CD8-positive, alpha-beta memory T cell (primary cell): ENCODE results near the gene EPB41L4B. TPM values are rescaled to one million over a fixed set of nuclear protein-coding genes. Genes with fewer than 3 reads are reported as not detected.
"Not testable (repeated sequence)": the region's sequence is repeated elsewhere in the genome, so short reads cannot be mapped to it uniquely, and the experiment has no call there.

Source experiments
- CTCF ChIA-PET: fragments of 350-600 bp; sonication (Branson Sonifier 250); formaldehyde crosslinking; loops from one replicate; lab custom pipeline; 2021; ENCODE audit warnings: antibody characterized with exemption; lab: Charles Lee
- POLR2A ChIA-PET: fragments of 350-600 bp; sonication (Branson Sonifier 250); formaldehyde crosslinking; loops from one replicate; lab custom pipeline; 2021; ENCODE audit warnings: antibody characterized with exemption; lab: Charles Lee
- DNase-seq, 5 donors: peaks; one replicate each; pipeline versions ENCODE4 v3.0.0 to v3.0.0-alpha.2; 2020 to 2022; ENCODE audit warnings: mixed read lengths in 1 of 5
- H3K27ac ChIP-seq: one replicate; pipeline ENCODE4 v1.7.0; 2013; ENCODE audit warnings: low read depth, mild to moderate bottlenecking, low read length, moderate library complexity
- H3K27me3 ChIP-seq: 2 replicates; pipeline ENCODE4 v1.7.0; 2013; ENCODE audit warnings: low read length, mild to moderate bottlenecking; ENCODE audit not compliant: insufficient read depth, poor library complexity, severe bottlenecking
- H3K36me3 ChIP-seq: 2 replicates; pipeline ENCODE4 v1.7.0; 2013; ENCODE audit warnings: mild to moderate bottlenecking, low read length, moderate library complexity; ENCODE audit not compliant: insufficient read depth
- H3K4me1 ChIP-seq: 2 replicates; pipeline ENCODE4 v1.7.0; 2013; ENCODE audit warnings: mild to moderate bottlenecking, low read length, moderate library complexity; ENCODE audit not compliant: insufficient read depth
- H3K4me3 ChIP-seq: 2 replicates; pipeline ENCODE4 v1.7.0; 2013; ENCODE audit warnings: mild to moderate bottlenecking, low read length
- H3K9me3 ChIP-seq: 2 replicates; pipeline ENCODE4 v1.7.0; 2013; ENCODE audit warnings: mild to moderate bottlenecking, low read length
- H3K27ac Mint-ChIP-seq, 8 donors: one replicate each; pipeline ENCODE4 v1.8.0; 2020 to 2021; ENCODE audit warnings: mixed read lengths in 8 of 8, mild to moderate bottlenecking in 6 of 8, inconsistent platforms in 3 of 8, moderate library complexity in 3 of 8
- H3K27me3 Mint-ChIP-seq, 2 donors: one replicate each; pipeline ENCODE4 v1.8.0; 2020 to 2021; ENCODE audit warnings: mixed read lengths in 2 of 2, mild to moderate bottlenecking in 1 of 2, moderate library complexity in 1 of 2
- H3K36me3 Mint-ChIP-seq, 3 donors: one replicate each; pipeline ENCODE4 v1.8.0; 2020 to 2021; ENCODE audit warnings: mixed read lengths in 3 of 3, inconsistent platforms in 1 of 3, mild to moderate bottlenecking in 1 of 3
- H3K4me1 Mint-ChIP-seq, 3 donors: one replicate each; pipeline ENCODE4 v1.8.0; 2020 to 2021; ENCODE audit warnings: mixed read lengths in 3 of 3, inconsistent platforms in 1 of 3, mild to moderate bottlenecking in 1 of 3
- H3K4me3 Mint-ChIP-seq, 7 donors: one replicate each; pipeline ENCODE4 v1.8.0; 2020 to 2021; ENCODE audit warnings: mixed read lengths in 7 of 7, mild to moderate bottlenecking in 6 of 7, moderate library complexity in 4 of 7, inconsistent platforms in 2 of 7
- H3K9me3 Mint-ChIP-seq, 5 donors: one replicate each; pipeline ENCODE4 v1.8.0; 2020 to 2022; ENCODE audit warnings: mixed read lengths in 5 of 5, mild to moderate bottlenecking in 3 of 5, moderate library complexity in 2 of 5, inconsistent platforms in 1 of 5
- polyA plus RNA-seq: library from polyadenylated mRNA; unstranded; fragments of 300-500 nt; fragmentation: Illumina TruSeq; gene quantifications from one replicate; pipeline ENCODE4 v1.2.3, GENCODE V29; 2021
- total RNA-seq, 2 experiments: library from RNA; stranded (reverse); gene quantifications; one replicate each; pipeline ENCODE4 v1.2.3, GENCODE V29; 2021

EPB41L4B gene
- total and polyA plus RNA-seq, 3 experiments from 2014 or later = 0.35 to 0.44 TPM; not detected in 1

GRCh38 chr9:109346904-109347303 lies 26.0 kb upstream of the EPB41L4B start:
- Mint-ChIP-seq H3K4me1 (no peaks in the 10 kb centered on the region), H3K9me3 (no peaks in the 10 kb centered on the region), H3K27me3 (peaks cover 3 to 4% of the 10 kb centered on the region in 2 donors), H3K4me3 (no peak overlapping the region), H3K27ac (no peak overlapping the region), H3K36me3 (no peaks in the 10 kb centered on the region)
- ChIA-PET CTCF (no interaction called here), POLR2A (no interaction called here)
- Histone ChIP-seq H3K27ac (no peak overlapping the region), H3K4me1 (no peaks in the 10 kb centered on the region), H3K4me3 (no peak overlapping the region), H3K36me3 (no peaks in the 10 kb centered on the region), H3K27me3 (no peaks in the 10 kb centered on the region), H3K9me3 (no peaks in the 10 kb centered on the region)
- DNase-seq = no peak

- H3K27me3 Mint-ChIP-seq = peaks cover 0 to 1% of the 10 kb centered on the region in 2 donors
- Histone ChIP-seq H3K27ac (no peak overlapping the region), H3K4me1 (no peaks in the 10 kb centered on the region), H3K4me3 (no peak overlapping the region), H3K27me3 (no peaks in the 10 kb centered on the region), H3K9me3 (no peaks in the 10 kb centered on the region), H3K36me3 (no peaks in the 10 kb centered on the region)
- ChIA-PET POLR2A (no interaction called here), CTCF (no interaction called here)
- no peak overlapping the region for H3K4me3 Mint-ChIP-seq
- H3K9me3 Mint-ChIP-seq = no peaks in the 10 kb centered on the region
- H3K27ac Mint-ChIP-seq = no peak overlapping the region
- no peak for DNase-seq
- H3K4me1 Mint-ChIP-seq = no peaks in the 10 kb centered on the region
- H3K36me3 Mint-ChIP-seq = no peaks in the 10 kb centered on the region
These were observed 24.0 kb upstream of the EPB41L4B start for GRCh38 chr9:109344866-109345265.

GRCh38 chr9:109342878-109343277 lies 22.0 kb upstream of the EPB41L4B start:
- H3K4me1 Mint-ChIP-seq = no peaks in the 10 kb centered on the region
- H3K4me3 Mint-ChIP-seq = no peak overlapping the region
- H3K9me3 ChIP-seq = no peaks in the 10 kb centered on the region
- H3K36me3 ChIP-seq = no peaks in the 10 kb centered on the region
- no peak overlapping the region for H3K27ac Mint-ChIP-seq
- no peaks in the 10 kb centered on the region for H3K4me1 ChIP-seq
- no peaks in the 10 kb centered on the region for H3K27me3 ChIP-seq
- no peak overlapping the region for H3K27ac ChIP-seq
- H3K4me3 ChIP-seq = no peak overlapping the region
- ChIA-PET CTCF (no interaction called here), POLR2A (no interaction called here)
- H3K36me3 Mint-ChIP-seq = no peaks in the 10 kb centered on the region
- peaks cover 0 to 1% of the 10 kb centered on the region in 2 donors for H3K27me3 Mint-ChIP-seq
- no peaks in the 10 kb centered on the region for H3K9me3 Mint-ChIP-seq
- DNase-seq = no peak

- no peaks in the 10 kb centered on the region for H3K36me3 Mint-ChIP-seq
- ChIA-PET CTCF (no interaction called here), POLR2A (no interaction called here)
- H3K4me1 Mint-ChIP-seq = no peaks in the 10 kb centered on the region
- Histone ChIP-seq H3K27ac (no peak overlapping the region), H3K9me3 (no peaks in the 10 kb centered on the region), H3K27me3 (no peaks in the 10 kb centered on the region), H3K4me1 (no peaks in the 10 kb centered on the region), H3K4me3 (no peak overlapping the region), H3K36me3 (no peaks in the 10 kb centered on the region)
- H3K9me3 Mint-ChIP-seq = no peaks in the 10 kb centered on the region
- peaks cover 0 to 1% of the 10 kb centered on the region in 2 donors for H3K27me3 Mint-ChIP-seq
- DNase-seq = no peak
- H3K4me3 Mint-ChIP-seq = no peak overlapping the region
- no peak overlapping the region for H3K27ac Mint-ChIP-seq
These were observed 20.7 kb upstream of the EPB41L4B start for GRCh38 chr9:109341561-109341960.

- H3K4me1 ChIP-seq, H3K9me3 Mint-ChIP-seq, H3K27ac Mint-ChIP-seq, H3K4me1 Mint-ChIP-seq, H3K4me3 ChIP-seq, H3K4me3 Mint-ChIP-seq, H3K27me3 ChIP-seq, H3K27ac ChIP-seq, POLR2A ChIA-PET, CTCF ChIA-PET, H3K27me3 Mint-ChIP-seq, DNase-seq, H3K9me3 ChIP-seq, H3K36me3 ChIP-seq, H3K36me3 Mint-ChIP-seq: not testable (repeated sequence)
These were observed 20.1 kb upstream of the EPB41L4B start for GRCh38 chr9:109340979-109341378.

GRCh38 chr9:109336409-109336808 lies 15.6 kb upstream of the EPB41L4B start:
- CTCF ChIA-PET = no interaction called here

GRCh38 chr9:109335929-109336328 lies 15.1 kb upstream of the EPB41L4B start:
- Histone ChIP-seq H3K27ac (no peak overlapping the region), H3K36me3 (no peaks in the 10 kb centered on the region), H3K27me3 (no peaks in the 10 kb centered on the region), H3K4me1 (no peaks in the 10 kb centered on the region), H3K4me3 (no peak overlapping the region), H3K9me3 (no peaks in the 10 kb centered on the region)
- Mint-ChIP-seq H3K36me3 (no peaks in the 10 kb centered on the region), H3K27me3 (peaks cover 3 to 12% of the 10 kb centered on the region in 2 donors), H3K4me1 (no peaks in the 10 kb centered on the region), H3K9me3 (peaks cover 0 to 3% (median 0%) of the 10 kb centered on the region in 5 donors), H3K4me3 (no peak overlapping the region), H3K27ac (no peak overlapping the region)
- POLR2A ChIA-PET = no interaction called here
- CTCF ChIA-PET = no interaction called here
- no peak for DNase-seq

More at GRCh38 chr9:109336409-109336808, 15.6 kb upstream of the EPB41L4B start:
- Histone ChIP-seq H3K9me3 (no peaks in the 10 kb centered on the region), H3K27me3 (no peaks in the 10 kb centered on the region), H3K4me3 (no peak overlapping the region), H3K27ac (no peak overlapping the region), H3K36me3 (no peaks in the 10 kb centered on the region), H3K4me1 (no peaks in the 10 kb centered on the region)
- POLR2A ChIA-PET = no interaction called here
- DNase-seq = no peak
- Mint-ChIP-seq H3K9me3 (peaks cover 0 to 3% (median 0%) of the 10 kb centered on the region in 5 donors), H3K27me3 (peaks cover 0 to 8% of the 10 kb centered on the region in 2 donors), H3K27ac (no peak overlapping the region), H3K4me1 (no peaks in the 10 kb centered on the region), H3K36me3 (no peaks in the 10 kb centered on the region), H3K4me3 (no peak overlapping the region)

GRCh38 chr9:109335121-109335520 lies 14.3 kb upstream of the EPB41L4B start:
- H3K4me1 Mint-ChIP-seq = no peaks in the 10 kb centered on the region
- CTCF ChIA-PET = no interaction called here
- peaks cover 3 to 13% of the 10 kb centered on the region in 2 donors for H3K27me3 Mint-ChIP-seq

GRCh38 chr9:109331353-109331752 lies 10.5 kb upstream of the EPB41L4B start:
- no peak for DNase-seq
- Mint-ChIP-seq H3K27ac (no peak overlapping the region), H3K36me3 (no peaks in the 10 kb centered on the region), H3K27me3 (peaks cover 5 to 34% of the 10 kb centered on the region in 2 donors), H3K4me1 (no peaks in the 10 kb centered on the region), H3K9me3 (peaks cover 0 to 3% (median 0%) of the 10 kb centered on the region in 5 donors), H3K4me3 (no peak overlapping the region)
- H3K36me3 ChIP-seq = no peaks in the 10 kb centered on the region
- H3K27me3 ChIP-seq = no peaks in the 10 kb centered on the region
- no peaks in the 10 kb centered on the region for H3K9me3 ChIP-seq
- POLR2A ChIA-PET = no interaction called here
- no peak overlapping the region for H3K4me3 ChIP-seq
- CTCF ChIA-PET = no interaction called here
- H3K4me1 ChIP-seq = no peaks in the 10 kb centered on the region
- H3K27ac ChIP-seq = no peak overlapping the region

More at GRCh38 chr9:109335121-109335520, 14.3 kb upstream of the EPB41L4B start:
- Histone ChIP-seq H3K36me3 (no peaks in the 10 kb centered on the region), H3K9me3 (no peaks in the 10 kb centered on the region), H3K27me3 (no peaks in the 10 kb centered on the region), H3K4me3 (no peak overlapping the region), H3K27ac (no peak overlapping the region), H3K4me1 (no peaks in the 10 kb centered on the region)
- DNase-seq = no peak
- peaks cover 0 to 3% (median 0%) of the 10 kb centered on the region in 5 donors for H3K9me3 Mint-ChIP-seq
- POLR2A ChIA-PET = no interaction called here
- no peak overlapping the region for H3K27ac Mint-ChIP-seq
- no peaks in the 10 kb centered on the region for H3K36me3 Mint-ChIP-seq
- H3K4me3 Mint-ChIP-seq = no peak overlapping the region
